GM18873 (cell line): ENCODE data around the gene GNAS-AS1.

Experiments
- ATAC-seq: cut with Tn5 transposase; IDR thresholded peaks from one replicate; pipeline ENCODE4 v1.9.1; 2021; ENCODE audit warnings: mild to moderate bottlenecking, moderate library complexity, moderate number of reproducible peaks; ENCODE audit not compliant: unreplicated experiment, low FRiP score

The GNAS-AS1 gene

DNA sequence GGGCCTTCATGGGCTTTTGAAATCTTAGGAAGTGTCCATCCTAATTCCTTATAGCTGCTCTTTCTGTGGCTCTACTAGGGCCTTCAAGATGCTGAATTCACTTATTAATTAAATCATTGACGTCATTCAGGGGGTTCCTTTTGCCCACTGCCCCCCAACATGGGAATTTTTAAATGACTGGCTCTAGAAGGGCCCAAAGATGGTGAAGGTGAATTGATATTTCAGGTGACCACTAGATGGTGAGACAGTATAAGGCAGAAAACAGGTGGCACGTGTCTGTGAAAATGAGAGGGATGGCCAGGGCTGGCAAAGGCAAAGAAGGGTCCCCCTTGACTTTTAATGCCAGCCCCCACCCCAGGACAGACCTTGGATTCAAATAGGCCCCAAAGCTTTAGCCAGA is 13.6 kb upstream of the GNAS-AS1 start:
- no peak for ATAC-seq

DNA sequence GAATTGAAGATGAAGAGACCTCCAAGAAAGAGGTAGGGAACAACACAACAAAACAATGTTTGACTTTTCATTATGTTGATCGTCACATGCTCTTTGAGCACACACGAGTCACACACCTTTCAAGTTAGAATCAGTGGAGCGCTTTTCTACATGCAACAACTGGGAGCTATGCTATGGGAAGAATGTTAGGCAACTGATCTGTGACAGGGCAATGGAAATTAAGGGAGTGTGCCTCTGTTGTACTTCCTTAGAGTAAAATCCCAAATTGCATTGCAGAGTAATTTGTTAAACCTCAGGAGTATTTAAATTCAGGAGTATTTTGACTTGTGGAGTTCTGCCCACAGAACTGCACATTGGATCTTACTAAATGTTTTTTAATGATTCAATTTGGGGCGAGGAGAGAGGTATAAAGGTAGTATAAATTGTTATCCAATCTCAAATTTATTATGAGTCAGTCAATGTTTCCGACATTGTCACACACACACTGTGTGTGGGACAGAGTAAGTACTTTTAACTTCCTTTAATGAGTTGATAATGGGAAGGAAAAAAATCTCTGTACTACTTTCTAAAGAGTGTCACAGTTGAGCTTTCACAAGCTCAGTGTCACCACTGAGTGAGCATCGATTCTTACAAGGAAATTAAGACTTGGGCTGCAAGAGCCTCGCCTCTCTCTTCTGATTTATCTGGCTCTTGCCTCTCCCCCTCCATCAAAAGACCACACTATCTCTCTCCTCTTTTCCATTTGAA is 12.5 kb upstream of the GNAS-AS1 start:
- no peak for ATAC-seq

DNA sequence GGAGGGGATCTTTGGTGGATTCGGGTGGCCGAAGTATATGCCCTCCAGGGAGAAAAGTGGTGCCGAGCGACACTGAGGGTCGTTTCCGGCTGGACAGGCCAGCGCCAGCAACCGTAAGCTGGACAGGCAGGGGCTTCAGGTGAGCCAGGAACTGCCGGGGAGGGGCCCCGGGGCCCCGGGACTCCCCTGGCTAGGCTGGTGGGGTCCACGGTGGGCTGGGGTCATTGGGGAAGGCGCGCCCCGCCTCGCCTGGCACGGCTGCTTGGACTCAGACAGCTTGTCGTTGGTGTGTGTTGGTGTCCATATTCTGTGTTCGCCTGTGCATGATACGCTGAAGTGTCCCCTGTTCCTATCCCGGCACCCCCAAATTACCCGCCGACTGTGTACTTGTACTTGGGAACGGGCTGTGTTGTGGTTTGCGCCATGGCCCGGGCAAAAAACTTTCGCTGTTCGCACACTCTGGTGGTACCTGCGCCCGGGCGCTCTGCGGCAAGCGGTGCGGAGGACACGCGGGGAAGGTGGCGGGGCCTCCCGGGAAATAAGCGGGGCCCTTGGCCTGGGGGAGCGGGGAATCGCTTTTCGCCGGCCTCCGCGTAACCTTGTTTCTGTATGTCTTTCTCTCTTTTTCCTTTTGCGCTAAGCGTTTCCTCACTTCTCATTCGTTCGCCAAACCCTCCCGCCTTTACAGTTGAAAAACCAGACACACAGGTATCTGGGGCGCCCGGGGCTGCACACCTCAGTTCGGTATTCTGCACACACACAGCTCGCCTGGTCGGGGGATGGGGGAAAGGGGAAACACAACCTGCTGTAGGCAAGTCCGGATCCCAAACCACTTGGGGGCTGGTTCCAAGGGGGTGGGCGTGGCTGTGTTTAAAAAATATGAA is 5.0 kb upstream of the GNAS-AS1 start:
- no peak for ATAC-seq

DNA sequence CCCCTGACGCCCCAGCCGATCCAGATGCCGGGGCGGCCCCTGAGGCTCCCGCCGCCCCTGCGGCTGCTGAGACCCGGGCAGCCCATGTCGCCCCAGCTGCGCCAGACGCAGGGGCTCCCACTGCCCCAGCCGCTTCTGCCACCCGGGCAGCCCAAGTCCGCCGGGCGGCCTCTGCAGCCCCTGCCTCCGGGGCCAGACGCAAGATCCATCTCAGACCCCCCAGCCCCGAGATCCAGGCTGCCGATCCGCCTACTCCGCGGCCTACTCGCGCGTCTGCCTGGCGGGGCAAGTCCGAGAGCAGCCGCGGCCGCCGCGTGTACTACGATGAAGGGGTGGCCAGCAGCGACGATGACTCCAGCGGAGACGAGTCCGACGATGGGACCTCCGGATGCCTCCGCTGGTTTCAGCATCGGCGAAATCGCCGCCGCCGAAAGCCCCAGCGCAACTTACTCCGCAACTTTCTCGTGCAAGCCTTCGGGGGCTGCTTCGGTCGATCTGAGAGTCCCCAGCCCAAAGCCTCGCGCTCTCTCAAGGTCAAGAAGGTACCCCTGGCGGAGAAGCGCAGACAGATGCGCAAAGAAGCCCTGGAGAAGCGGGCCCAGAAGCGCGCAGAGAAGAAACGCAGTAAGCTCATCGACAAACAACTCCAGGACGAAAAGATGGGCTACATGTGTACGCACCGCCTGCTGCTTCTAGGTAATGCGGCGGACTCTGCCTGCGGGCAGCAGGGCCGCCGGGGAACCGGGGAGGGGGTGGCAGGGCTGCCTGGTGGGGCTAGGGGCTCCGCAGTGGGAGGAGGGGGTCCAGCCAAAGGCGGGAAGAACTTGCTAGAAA is 4.2 kb upstream of the GNAS-AS1 start:
- no peak for ATAC-seq

DNA sequence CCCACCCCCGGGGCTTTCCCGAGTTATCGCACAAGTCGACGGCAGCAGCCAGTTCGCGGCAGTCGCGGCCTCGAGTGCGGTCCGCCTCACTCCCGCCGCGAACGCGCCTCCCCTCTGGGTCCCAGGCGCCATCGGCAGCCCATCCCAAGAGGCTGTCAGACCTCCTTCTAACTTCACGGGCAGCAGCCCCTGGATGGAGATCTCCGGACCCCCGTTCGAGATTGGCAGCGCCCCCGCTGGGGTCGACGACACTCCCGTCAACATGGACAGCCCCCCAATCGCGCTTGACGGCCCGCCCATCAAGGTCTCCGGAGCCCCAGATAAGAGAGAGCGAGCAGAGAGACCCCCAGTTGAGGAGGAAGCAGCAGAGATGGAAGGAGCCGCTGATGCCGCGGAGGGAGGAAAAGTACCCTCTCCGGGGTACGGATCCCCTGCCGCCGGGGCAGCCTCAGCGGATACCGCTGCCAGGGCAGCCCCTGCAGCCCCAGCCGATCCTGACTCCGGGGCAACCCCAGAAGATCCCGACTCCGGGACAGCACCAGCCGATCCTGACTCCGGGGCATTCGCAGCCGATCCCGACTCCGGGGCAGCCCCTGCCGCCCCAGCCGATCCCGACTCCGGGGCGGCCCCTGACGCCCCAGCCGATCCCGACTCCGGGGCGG is 3.4 kb upstream of the GNAS-AS1 start:
- no peak for ATAC-seq

DNA sequence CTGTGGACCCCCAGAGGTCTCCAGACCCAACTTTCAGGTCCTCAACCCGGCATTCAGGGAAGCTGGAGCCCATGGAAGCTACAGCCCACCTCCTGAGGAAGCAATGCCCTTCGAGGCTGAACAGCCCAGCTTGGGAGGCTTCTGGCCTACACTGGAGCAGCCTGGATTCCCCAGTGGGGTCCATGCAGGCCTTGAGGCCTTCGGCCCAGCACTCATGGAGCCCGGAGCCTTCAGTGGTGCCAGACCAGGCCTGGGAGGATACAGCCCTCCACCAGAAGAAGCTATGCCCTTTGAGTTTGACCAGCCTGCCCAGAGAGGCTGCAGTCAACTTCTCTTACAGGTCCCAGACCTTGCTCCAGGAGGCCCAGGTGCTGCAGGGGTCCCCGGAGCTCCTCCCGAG is 2.8 kb upstream of the GNAS-AS1 start:
- ATAC-seq, result no peak

DNA sequence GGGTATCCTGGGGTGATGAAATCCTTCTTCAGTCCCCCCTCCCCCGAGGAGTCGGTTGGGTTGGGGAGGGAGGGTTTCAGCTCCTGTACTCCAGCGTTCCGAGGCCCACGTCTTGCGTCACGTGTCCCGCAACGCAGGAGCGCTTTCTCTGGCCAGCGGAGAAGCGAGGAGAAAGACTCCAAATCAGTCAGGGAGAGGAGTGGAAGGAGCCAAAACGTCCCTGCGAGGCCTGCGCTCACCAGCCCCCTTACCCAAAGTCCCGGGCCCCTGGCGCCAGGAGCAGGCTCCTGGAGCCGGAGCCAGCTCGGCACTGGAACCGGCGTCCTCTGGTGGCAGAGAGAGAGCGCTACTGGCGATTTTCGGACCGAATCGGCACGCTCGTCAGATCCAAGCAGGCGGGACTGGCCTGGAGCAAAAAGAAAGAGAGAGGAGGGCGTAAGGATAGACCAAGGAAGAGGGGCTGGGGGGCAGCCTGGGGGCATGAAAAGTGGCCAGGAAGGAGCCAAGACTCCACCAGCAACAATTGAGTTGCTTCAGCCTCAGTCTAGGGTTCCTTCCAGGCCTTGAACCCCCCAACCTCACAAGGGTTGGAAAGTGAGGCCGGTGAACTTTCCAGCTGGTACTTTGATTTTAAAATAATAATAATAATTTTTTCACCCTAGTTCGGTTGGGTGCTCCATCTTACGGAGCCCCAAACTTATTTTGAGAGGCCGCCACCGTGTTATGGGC is 2.0 kb upstream of the GNAS-AS1 start, which contains the start of gene GNAS:
GNAS (plus strand) TSS at position 174 of the 729 bp plus-strand sequence.
- no peak for ATAC-seq

DNA sequence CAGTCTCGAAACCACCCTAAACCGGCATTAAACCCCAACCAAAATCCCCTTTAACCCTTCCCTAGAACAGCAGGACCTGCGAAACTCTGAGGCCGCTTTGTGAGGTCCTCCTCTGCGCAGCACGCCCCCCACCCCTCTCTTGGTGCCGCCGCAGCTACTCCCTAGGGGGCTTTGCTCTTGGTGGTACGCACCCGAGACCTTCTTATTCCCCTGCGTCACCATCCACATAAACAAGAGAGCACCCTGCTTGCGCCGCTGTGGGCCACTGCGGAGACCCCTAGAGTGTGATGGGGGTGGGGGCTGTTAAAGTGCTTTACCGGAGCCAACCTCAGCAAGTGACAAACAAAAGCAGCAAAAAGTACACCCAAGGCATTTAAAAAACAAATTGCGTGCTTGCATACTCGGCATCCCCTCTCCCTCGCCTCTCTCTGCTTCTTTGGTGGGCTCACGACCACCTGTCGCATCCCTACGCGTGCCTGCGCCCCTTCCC is 1.3 kb upstream of the GNAS-AS1 start:
- ATAC-seq, result no peak

DNA sequence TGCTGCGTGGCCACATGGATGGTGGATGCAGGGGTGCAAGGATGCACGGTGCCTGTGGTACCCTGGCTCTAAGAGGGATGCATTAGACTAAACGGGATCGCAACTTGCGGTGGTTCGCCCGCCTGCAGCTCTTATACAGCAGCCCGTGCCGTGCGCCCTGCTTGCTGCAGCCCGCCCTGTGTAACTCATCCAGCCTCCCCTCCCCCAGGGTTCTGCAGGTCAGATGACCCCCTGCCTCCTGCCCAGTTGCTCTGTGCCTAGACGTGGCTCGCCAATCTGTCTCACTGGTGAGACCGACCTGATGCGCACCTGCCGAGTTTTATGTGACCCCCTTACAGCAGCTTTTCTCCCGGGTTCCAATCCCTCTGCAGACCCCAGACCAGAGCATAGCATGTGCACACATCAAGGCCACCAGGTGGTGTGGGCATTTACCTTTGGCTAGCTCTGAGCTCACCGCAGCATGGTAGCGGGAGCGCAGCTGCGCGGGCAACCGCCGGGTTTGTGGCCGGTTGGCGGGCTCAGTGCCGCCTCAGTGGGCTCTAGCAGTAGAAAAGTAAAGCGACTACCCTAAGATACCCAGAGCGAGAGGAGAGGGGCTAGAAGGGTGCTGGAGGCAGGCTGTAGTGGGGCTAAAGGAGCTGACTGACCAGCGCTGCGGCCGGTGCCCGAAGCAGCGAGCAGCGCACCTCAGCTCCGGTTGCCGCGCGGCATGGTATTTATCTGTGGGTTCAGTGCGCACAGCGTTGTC is 693 bp upstream of the GNAS-AS1 start:
- no peak for ATAC-seq

DNA sequence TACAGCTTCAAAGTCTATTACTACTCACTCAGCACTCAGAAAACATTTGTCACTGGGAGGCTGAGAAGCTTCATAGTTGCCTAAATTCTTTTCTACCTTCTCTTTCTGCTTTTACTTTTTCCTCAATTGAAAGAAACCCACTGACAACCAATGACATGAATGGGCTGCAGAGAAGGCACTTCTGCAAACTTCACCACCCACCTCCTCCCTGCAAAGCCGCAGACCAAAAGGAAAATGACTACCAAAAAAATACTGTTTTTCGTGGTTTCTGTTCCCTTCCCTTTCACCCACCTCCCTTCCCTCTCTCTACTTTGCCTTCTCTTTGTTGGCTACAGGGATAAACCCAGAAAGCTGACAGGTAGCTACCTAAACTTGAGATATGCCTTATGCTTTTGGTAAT is 3.2 kb downstream of the GNAS-AS1 start:
- ATAC-seq, result no peak

DNA sequence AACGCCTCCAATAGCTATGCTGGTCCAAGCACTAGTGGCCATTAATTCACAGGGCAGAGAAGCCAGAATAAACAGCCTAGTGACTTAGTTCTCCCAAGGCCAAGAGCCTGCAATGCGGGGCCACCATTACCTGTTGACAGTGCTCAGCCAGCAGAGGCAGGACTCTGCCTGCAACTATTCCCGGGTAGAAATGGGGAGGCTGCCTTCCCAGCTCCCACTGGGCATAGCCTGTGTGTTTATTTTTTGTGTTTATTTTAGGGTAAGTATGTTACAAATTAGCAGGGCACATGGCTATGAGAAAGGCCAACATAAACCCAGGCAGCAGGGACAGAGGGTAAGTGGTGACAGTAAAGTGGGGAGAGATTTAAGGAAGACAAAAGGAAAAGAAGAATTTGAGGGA is 5.0 kb downstream of the GNAS-AS1 start:
- no peak for ATAC-seq

DNA sequence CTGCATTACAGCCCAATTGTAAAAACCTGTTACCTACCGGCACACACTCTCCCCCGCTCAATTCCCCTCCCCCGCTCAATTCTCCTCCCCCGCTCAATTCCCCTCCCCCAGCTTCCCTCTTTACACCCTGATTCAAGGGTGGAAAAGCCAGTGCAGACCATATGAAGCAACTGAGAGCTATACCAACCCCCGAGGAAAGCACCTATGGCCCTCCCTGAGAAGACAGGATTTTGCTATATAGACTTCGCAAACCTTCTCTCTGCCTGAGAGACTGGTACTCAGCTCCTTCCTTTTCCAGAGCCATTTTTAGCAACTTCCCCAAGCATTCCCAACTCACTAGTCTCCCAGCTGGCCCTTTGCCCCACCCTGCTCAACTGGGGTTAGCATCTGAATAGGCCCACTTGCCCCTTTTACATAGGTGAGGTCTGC is 7.6 kb downstream of the GNAS-AS1 start:
- ATAC-seq, result no peak

DNA sequence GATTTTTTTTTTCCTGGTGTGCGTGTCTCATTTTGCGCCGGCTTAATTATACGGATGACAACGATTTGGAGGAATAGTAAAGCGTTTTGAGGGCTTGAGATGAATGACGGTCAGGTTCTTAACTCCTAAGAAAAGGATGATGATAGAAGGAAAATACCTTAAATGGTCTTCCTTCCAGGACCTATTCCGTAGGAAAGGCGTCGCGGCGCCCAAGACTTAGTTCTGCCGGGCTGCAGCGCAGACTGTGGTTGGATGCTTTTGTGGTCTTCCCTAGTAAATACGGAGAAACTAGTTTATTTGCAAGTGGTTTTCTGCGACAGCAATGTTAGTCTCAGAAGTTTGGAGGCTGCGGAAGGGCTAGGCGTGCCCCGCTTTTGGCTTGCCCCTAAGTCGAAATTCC is 8.4 kb downstream of the GNAS-AS1 start:
- no peak for ATAC-seq

DNA sequence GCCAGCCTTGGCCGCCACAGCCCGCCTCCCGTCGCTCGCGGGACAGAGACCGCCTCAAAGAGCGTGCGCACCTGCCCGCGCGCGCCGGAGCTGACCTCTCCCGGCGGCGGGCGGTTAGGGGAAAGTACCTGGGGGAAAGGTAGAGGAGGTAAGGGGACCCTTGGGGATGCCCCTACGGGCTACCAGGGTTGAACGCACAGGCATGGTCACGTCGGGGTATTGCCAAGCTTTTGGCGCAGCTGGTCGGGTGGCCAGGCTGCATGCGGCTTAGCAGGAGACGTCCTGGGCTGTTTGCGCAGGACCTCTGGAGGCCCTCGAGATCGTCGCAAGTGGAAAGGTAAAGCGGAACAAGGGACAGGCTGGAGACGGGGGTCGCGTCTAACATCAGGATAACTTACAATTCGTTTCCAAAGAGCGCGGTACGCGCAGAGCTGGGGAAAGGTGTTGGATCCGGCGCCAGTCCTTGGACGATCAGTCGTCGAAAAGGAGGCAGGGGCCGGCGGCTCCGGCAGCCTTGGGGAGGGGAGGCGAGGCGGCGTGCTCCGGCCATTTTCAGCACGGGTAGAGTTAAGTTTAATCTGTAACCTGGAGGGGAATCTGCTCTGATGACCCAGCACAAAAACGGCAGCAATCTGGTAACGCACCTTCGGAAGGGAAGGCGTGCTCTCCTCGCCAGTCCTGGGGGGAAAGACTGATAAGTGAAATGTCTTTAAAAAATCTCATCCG is 9.0 kb downstream of the GNAS-AS1 start:
- ATAC-seq, result no peak

DNA sequence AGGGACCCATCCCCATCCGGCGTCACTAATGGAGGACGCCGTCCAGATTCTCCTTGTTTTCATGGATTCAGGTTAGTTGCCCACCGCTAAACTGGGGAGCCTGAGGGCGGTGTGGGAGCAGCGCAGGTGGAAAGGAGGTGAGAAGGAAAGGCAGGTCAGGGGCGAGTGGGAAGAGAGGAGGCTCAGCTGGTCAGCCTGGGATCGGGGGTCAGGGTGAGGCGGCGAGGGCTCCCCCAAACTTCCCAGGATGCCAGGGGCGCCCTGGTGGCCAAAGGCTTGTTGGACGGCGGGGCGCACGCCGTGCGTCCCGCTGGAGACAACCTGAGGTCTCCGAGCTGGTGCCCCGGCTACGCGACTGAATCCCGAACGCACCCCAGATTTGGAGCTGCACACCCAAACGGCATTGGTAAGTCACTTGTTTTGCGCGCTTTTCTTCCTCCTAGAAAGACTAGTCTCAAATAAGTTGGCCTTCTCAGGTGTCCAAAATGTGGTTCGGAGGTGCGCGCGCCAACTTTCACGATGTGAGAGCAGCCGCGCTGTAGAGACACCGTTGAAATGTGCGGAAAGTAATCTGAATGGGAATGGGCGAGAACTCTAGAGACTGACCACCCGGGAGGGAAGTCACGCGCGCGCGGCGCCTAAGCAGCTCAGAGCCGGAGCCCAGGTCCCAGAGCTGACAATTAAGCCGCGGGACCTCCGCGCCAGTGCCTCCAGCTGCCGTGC is 9.7 kb downstream of the GNAS-AS1 start:
- ATAC-seq, result no peak

DNA sequence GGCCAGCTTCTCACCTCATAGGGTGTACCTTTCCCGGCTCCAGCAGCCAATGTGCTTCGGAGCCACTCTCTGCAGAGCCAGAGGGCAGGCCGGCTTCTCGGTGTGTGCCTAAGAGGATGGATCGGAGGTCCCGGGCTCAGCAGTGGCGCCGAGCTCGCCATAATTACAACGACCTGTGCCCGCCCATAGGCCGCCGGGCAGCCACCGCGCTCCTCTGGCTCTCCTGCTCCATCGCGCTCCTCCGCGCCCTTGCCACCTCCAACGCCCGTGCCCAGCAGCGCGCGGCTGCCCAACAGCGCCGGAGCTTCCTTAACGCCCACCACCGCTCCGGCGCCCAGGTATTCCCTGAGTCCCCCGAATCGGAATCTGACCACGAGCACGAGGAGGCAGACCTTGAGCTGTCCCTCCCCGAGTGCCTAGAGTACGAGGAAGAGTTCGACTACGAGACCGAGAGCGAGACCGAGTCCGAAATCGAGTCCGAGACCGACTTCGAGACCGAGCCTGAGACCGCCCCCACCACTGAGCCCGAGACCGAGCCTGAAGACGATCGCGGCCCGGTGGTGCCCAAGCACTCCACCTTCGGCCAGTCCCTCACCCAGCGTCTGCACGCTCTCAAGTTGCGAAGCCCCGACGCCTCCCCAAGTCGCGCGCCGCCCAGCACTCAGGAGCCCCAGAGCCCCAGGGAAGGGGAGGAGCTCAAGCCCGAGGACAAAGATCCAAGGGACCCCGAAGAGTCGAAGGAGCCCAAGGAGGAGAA is 10.5 kb downstream of the GNAS-AS1 start:
- no peak for ATAC-seq

DNA sequence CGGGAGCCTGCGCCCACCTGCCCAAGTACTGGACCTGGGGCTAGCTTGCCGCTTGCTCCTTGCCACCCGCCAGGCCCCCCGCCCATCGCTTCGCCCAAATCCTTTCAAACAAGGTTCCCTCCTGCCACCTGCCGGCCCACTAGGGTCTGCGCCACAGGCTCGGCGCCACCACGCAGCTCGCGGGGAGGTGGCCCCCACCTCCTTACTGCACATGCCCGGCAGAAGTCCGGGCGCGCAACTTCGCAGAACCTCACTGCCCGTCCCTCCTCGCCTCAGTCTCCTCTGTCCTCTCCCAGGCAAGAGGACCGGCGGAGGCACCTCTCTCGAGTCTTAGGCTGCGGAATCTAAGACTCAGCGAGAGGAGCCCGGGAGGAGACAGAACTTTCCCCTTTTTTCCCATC is 11.2 kb downstream of the GNAS-AS1 start:
- no peak for ATAC-seq
